HUDEP-2 (cell line): ENCODE data around the gene YWHAH.

Experiments
- DNase-seq, 76 experiments: peaks; one replicate each; lab custom pipeline; 2025; ENCODE audit not compliant: unreplicated experiment in 76 of 76; lab: John Stamatoyannopoulos, UW

Gene YWHAH

GRCh38 chr22:31922534-31922933 lies 21.8 kb upstream of the YWHAH start:
- DNase-seq = no peak

- no peak for DNase-seq
Observed at GRCh38 chr22:31923136-31923535, 21.2 kb upstream of the YWHAH start.

- no peak for DNase-seq
Observed at GRCh38 chr22:31923747-31924146, 20.6 kb upstream of the YWHAH start.

- no peak for DNase-seq
Observed at GRCh38 chr22:31925056-31925455, 19.3 kb upstream of the YWHAH start.

DNA sequence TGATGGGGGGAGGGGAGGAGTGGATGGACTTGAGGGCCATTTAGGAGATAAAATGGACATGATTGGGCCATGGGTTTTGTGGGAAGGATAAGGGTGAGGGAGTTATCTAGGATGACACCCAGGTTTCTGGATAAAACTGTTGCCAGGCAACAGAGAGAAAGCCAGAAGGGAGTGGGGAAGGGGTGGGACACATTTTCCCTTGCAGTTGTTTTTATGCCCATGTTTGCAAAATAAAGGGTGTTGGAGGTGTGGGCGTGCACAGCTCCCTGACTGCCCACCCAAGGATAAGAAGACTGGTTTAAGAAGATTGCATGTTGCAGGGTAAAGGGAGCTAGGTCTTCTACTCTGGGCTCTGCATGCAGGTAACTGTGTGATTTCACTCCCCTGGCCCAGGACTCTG lies 18.3 kb upstream of the YWHAH start:
- DNase-seq = no peak

GRCh38 chr22:31926969-31927368 lies 17.4 kb upstream of the YWHAH start:
- DNase-seq = no peak

DNA sequence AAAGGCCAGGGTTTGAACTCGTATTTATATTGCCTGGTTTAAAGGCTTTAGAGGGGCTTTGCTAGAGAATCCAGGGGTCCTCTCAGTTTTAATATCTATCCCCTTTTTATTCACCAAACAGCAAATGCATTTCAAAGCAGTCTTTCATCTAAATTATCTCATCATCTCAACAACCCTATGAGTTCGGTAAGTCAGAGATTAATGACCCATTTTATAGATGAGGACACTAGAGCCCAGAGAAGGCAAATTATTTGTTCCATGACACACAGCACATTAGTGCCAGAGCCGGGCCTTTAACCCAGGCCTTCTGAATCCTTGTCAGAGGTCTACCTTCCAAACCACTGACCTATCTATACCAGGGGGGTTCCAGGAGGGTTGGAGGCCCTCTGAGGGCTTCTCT lies 16.8 kb upstream of the YWHAH start:
- DNase-seq = no peak

- DNase-seq = peak in 1 of 76 experiments; percentile 15
Observed at GRCh38 chr22:31929167-31929930, 15.0 kb upstream of the YWHAH start.

- no peak for DNase-seq
Observed at GRCh38 chr22:31932863-31933262, 11.5 kb upstream of the YWHAH start.

- DNase-seq = no peak
Observed at GRCh38 chr22:31933406-31933805, 10.9 kb upstream of the YWHAH start.

- DNase-seq = no peak
Observed at GRCh38 chr22:31933816-31934482, 10.4 kb upstream of the YWHAH start.

GRCh38 chr22:31935961-31936635 lies 8.2 kb upstream of the YWHAH start:
- DNase-seq = no peak

DNA sequence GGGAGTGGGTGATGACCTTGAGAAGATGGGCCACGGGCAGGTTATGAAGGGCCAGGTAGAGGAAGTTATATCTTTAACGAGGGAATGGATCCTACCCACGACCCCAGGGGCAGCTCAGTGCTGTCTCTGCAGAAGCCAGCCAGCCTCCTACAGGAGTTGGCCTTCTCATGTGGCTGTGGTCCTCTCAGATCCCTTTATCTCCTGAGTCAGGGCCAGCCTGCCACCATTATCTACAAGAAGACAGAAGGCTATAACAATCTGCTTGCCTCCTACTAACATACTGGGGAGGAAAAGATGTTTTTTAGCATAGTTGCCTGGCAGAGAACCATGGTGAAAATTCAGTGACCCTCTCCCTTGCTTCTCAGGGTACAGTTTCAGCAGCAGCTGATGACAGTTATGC lies 7.0 kb upstream of the YWHAH start:
- DNase-seq = peak in 72 of 76 experiments; percentile 24 to 88 (median 68)

- DNase-seq = no peak
Observed at GRCh38 chr22:31938296-31938695, 6.0 kb upstream of the YWHAH start.

DNA sequence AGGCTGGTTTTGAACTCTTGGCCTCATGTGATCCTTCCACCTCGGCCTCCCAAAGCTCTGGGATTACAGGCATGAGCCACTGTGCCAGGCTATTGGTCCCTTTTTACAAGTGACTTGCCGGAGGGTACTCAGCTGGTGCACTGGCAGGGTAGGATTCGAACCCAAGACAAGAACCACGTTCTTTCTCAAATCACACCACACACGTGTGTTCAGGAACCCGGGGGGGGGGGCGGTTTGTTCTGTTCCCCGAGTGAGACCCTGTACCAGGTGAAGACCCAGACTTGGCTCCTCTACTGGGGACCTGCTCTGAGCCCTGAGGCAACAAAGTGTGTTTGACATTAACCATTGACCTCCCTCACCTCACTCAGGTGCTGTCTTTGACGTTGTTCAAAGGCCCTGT lies 3.8 kb upstream of the YWHAH start:
- DNase-seq = no peak

GRCh38 chr22:31942091-31942490 lies 2.2 kb upstream of the YWHAH start:
- DNase-seq = no peak

- DNase-seq = peak in 1 of 76 experiments; percentile 92
Observed at GRCh38 chr22:31943206-31943977, 943 bp upstream of the YWHAH start.

- peak in 7 of 76 experiments; percentile 19 to 68 (median 40) for DNase-seq
Observed at GRCh38 chr22:31944700-31945442, 536 bp downstream of the YWHAH start.

- peak in 1 of 76 experiments; percentile 15 for DNase-seq
Observed at GRCh38 chr22:31945443-31945855, 1.1 kb downstream of the YWHAH start.
